DMS79 (cell line): ENCODE measurements around the gene DLX4.

ENCODE experiments used
- DNase-seq: peaks from one replicate; lab custom pipeline; 2025; lab: John Stamatoyannopoulos, UW

The DLX4 gene

DNA sequence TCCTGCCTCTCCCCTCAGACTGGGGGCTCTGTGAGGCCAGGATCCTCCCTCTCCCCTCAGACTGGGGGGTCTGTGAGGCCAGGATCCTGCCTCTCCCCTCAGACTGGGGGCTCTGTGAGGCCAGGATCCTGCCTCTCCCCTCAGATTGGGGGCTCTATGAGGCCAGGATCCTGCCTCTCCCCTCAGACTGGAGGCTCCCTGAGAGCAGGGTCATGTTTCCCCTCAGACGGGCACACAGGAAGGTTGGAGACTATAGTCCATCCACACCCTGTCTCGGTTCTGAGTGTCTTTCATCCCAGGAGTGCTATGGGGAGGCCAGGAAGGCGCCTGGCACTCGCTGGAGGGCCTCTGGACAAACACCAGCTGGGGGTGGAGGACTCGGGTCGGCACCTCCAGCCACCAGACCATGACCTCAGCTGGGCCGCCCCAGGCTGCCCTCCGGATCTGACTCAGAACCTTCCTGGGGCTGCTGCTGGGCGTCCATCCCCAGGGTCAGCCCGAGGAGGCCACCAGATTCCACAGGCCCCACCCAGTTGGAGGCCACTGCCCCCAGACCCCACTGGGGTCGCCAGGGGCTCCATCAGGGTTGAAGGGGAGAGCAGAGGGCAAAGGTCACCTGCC, 21.9 kb upstream of the DLX4 start:
- no peak for DNase-seq

DNA sequence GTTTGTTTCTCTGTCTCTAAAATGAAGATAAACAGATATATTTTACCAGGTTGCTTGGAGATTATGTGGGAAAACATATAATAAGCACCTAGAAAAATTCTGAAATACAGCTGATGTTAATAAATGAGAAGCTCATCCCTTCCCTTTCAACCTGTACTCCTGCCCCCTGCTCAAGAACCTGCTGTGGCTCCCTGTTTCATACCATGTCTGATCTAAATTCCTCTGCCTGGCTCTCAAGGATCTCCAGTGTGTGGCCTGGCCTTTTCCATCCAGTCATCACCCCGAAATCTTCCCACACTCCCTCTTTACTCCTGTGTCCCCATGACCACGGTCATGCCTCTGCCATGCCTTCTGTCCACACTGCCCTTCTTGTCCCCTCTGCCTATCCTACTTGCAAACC, 19.4 kb upstream of the DLX4 start:
- no peak for DNase-seq

- no peak for DNase-seq
These were observed 17.5 kb upstream of the DLX4 start for GRCh38 chr17:49951362-49952082.

- DNase-seq = peak; percentile 5
These were observed 16.6 kb upstream of the DLX4 start for GRCh38 chr17:49952209-49952911.

GRCh38 chr17:49952912-49953497, 16.0 kb upstream of the DLX4 start:
- DNase-seq = no peak

- DNase-seq = no peak
These were observed 13.8 kb upstream of the DLX4 start for GRCh38 chr17:49955157-49955556.

DNA sequence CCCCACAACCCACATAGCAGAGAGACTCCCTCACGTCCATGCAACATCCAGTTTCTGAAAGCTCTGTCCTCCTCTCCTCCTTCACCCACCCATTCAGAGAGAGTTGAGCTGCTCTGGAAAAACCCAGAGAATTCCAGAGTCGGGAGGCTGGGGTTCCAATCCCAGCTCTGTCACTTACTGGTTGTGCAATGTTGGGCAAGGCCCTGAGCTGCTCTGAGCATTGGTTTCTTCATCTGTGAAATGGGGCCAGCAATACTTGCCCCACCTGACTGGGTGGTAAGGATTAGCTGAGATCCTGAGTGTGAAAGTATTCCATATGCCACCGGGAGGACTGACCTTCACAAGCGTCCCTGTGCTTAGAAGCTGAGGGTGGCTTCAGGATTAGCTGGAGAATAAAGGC, 12.2 kb upstream of the DLX4 start:
- no peak for DNase-seq

DNA sequence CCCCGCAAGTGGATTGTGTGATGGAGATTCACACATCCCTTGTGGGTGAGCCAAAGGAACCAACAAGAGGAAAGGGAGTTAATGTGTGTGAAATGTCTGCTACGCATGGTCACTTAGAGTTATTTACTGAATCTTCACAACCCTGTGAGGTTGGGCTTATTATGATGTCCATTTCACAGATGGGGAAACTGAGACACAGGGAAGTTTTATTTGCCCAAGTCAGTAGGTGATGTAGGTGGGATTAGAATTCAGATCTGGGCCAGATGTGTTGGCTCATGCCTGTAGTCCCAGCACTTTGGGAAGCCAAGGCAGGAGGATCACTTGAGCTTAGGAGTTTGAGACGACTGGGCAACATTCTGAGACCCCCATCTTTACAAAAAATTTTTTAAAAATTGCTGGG, 11.6 kb upstream of the DLX4 start:
- DNase-seq = no peak

- DNase-seq = no peak
These were observed 10.3 kb upstream of the DLX4 start for GRCh38 chr17:49958723-49959122.

GRCh38 chr17:49959183-49959935, 9.6 kb upstream of the DLX4 start:
- no peak for DNase-seq

- no peak for DNase-seq
These were observed 6.2 kb upstream of the DLX4 start for GRCh38 chr17:49962599-49963308.

DNA sequence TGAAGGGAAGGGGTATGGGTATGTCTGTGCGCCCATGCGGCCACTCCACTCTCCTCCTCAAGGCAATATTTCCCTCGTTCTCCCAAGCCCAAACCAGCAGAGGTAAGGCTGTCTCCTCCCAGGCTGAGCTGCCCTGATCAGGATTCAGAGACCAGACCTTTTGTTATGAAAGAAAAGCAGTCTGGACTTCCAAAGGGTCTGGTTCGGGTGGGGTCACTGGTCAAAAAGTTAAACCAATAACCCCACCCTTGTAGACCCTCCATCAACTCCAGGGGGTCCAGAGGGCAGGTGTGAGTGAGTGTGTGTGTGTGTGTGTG, 5.7 kb upstream of the DLX4 start:
- no peak for DNase-seq

GRCh38 chr17:49963626-49964302, 5.2 kb upstream of the DLX4 start:
- DNase-seq = no peak

DNA sequence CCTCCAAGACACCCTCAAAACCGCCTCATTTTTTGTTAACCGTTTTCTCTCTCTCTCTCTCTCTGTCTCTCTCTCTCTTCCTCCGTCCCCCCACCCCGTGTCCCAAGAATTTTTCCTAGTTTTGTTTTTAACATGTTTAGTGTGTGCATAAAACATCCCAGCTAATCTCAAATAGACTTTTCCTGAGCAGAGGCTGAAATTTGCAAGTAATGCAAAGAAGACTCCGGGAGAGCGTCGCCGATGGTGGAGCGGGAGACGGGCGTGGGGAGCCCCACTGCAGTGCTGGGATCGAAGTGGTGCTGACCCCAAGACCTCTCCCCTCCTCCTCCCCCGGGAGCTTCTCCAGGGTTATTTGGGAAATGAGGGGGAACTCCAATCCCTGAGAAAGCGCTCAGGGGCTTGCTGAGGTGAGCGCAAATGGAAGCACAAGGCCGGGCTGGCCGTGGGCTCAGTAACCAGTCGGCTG, 4.7 kb upstream of the DLX4 start:
- DNase-seq = no peak

DNA sequence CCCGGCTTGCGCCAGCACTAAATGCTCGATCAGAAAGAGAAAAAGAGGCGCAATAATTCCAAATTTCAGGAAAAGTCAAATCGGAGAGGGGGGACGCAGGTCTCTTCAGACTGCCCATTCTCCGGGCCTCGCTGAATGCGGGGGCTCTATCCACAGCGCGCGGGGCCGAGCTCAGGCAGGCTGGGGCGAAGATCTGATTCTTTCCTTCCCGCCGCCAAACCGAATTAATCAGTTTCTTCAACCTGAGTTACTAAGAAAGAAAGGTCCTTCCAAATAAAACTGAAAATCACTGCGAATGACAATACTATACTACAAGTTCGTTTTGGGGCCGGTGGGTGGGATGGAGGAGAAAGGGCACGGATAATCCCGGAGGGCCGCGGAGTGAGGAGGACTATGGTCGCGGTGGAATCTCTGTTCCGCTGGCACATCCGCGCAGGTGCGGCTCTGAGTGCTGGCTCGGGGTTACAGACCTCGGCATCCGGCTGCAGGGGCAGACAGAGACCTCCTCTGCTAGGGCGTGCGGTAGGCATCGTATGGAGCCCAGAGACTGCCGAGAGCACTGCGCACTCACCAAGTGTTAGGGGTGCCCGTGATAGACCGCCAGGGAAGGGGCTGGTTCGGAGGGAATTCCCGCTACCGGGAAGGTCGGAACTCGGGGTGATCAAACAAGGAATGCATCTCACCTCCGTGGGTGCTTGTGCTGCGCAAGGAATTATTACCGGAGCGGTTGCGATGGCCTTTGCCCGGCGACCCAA, 4.0 kb upstream of the DLX4 start:
- no peak for DNase-seq

GRCh38 chr17:49965524-49965909, 3.5 kb upstream of the DLX4 start:
- no peak for DNase-seq

DNA sequence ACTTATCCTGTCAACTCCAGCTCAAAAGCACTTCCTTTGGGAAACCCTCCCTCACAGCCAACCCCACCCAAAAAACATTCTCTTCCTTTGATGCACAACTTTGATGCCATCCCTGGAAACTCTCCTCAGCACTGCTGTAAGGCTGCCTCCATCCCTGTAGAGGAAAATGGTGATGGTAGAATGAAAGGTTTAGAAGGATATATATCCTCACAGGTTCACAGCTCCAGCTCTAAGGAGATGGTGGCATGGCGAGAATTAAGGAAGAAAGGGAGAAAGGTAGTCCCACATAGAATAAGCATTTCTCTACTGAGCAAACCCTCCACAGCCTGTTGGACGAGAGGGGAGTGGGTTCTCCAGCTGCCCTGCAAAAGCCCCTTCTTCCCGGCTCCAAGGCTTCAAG, 2.2 kb upstream of the DLX4 start:
- no peak for DNase-seq

DNA sequence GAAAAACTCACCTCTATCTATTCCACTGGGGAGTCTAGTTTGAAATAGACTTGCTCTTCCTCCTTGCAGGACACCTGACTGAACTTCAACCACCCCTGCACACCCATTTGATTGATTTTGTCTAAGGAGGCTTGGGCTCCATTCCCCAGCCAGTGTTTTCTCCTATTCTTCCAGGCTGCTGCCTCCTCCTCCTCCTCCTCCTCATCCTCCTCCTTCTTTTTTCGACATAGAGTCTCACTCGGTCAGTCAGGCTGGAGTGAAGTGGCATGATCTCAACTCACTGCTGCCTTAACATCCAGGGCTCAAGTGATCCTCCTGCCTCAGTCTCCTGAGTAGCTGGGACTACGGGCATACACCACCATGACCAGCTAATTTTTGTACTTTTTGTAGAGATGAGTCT, 1.8 kb upstream of the DLX4 start:
- no peak for DNase-seq

- DNase-seq = no peak
These were observed 1.2 kb upstream of the DLX4 start for GRCh38 chr17:49967621-49968404.
